HEK293T (cell line): ENCODE results near the gene EVA1A.

ENCODE experiments used
- CTCF ChIA-PET: fragments of 350-600 bp; formaldehyde crosslinking; extraction: SDS; loops from one replicate; lab custom pipeline; 2021; ENCODE audit warnings: antibody characterized with exemption, inconsistent platforms; lab: Yijun Ruan, JAX
- POLR2A ChIA-PET: fragments of 350-600 bp; formaldehyde crosslinking; extraction: SDS; loops from one replicate; lab custom pipeline; 2020; ENCODE audit warnings: antibody characterized with exemption, inconsistent platforms; lab: Yijun Ruan, JAX
- DNase-seq: peaks from one replicate; pipeline ENCODE4 v3.0.0; 2012; ENCODE audit warnings: mixed read lengths; ENCODE audit errors: extremely low spot score
- ARNT ChIP-seq: fragments of 450-650 bp; IDR thresholded peaks from 2 replicates; pipeline ENCODE4 v1.6.1; 2017; ENCODE audit warnings: mild to moderate bottlenecking
- BHLHE40 ChIP-seq: fragments of 450-650 bp; IDR thresholded peaks from 2 replicates; pipeline ENCODE4 v1.6.1; 2016; ENCODE audit warnings: mild to moderate bottlenecking, moderate library complexity, borderline replicate concordance
- CTBP1 ChIP-seq: fragments of 450-650 bp; IDR thresholded peaks from 2 replicates; pipeline ENCODE4 v1.6.1; 2016; ENCODE audit warnings: borderline replicate concordance
- ELF4 ChIP-seq: fragments of 450-650 bp; IDR thresholded peaks from 2 replicates; pipeline ENCODE4 v1.6.1; 2017; ENCODE audit warnings: antibody characterized with exemption
- FOXA1 ChIP-seq: fragments of 450-650 bp; IDR thresholded peaks from 2 replicates; pipeline ENCODE4 v1.6.1; 2016; ENCODE audit warnings: mild to moderate bottlenecking
- FOXK2 ChIP-seq: fragments of 450-650 bp; IDR thresholded peaks from 2 replicates; pipeline ENCODE4 v1.6.1; 2016; ENCODE audit warnings: mild to moderate bottlenecking
- FOXM1 ChIP-seq: fragments of 450-650 bp; IDR thresholded peaks from 2 replicates; pipeline ENCODE4 v1.6.1; 2017; ENCODE audit warnings: mild to moderate bottlenecking, borderline replicate concordance
- HDGF ChIP-seq: fragments of 450-650 bp; IDR thresholded peaks from 2 replicates; pipeline ENCODE4 v1.6.1; 2017; ENCODE audit warnings: antibody characterized with exemption, borderline replicate concordance
- L3MBTL2 ChIP-seq: fragments of 450-650 bp; conservative IDR thresholded peaks from 2 replicates; pipeline ENCODE4 v1.6.1; 2016; ENCODE audit warnings: mild to moderate bottlenecking
- LEF1 ChIP-seq: fragments of 450-650 bp; IDR thresholded peaks from 2 replicates; pipeline ENCODE4 v1.6.1; 2017; ENCODE audit warnings: mild to moderate bottlenecking, borderline replicate concordance
- NFRKB ChIP-seq: fragments of 450-650 bp; IDR thresholded peaks from 2 replicates; pipeline ENCODE4 v1.6.1; 2016; ENCODE audit warnings: mild to moderate bottlenecking, moderate library complexity
- SP1 ChIP-seq: fragments of 450-650 bp; IDR thresholded peaks from 2 replicates; pipeline ENCODE4 v1.6.1; 2017
- SUZ12 ChIP-seq: fragments of 450-650 bp; IDR thresholded peaks from 2 replicates; pipeline ENCODE4 v1.6.1; 2016; ENCODE audit warnings: mild to moderate bottlenecking
- TARDBP ChIP-seq: fragments of 450-650 bp; IDR thresholded peaks from 2 replicates; pipeline ENCODE4 v1.6.1; 2016
- ZNF384 ChIP-seq: fragments of 450-650 bp; IDR thresholded peaks from 2 replicates; pipeline ENCODE4 v1.6.1; 2016
- TF ChIP-seq, protein P1 (sequence below): fragments of 450-650 bp; IDR thresholded peaks from 2 replicates; pipeline ENCODE4 v1.6.1; 2016

EVA1A gene

DNA sequence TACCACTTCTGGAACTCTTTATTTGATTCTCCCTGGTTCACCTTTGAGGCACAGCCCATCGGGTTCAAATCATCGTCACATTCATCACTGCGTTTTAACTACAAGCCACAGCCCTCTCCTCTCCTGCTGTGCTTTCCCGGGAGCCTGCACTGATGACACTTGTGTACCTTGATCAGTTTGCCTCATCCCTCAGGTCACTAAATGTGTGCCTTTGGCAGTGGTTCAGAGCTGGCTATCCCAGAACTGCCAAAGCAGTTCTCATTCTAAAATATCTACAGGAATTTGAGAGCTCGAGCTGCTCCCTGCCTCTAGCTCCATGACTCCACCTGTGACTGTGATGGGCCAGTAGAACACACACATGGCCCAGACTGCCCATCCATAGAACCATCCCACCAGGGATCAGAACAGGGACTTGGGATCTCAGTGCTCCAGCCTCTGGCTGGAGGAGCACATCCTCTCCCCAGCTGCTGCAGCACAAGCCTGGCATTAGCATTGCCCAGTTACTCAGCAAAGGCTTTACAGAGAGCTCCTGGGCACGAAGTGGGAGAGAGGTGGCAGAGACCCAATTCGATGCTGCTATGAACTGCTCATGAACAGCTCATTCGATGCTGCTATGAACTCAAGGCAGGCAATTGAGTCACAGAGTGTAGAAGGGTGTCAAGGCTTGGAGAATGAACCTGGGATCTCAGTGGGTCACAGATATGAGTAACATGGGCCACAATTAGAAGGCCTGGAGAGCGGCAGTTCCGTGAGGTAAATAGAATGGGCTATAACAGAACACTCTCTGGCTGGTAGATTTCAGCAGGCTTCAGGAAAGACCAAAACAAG is 41.9 kb downstream of the EVA1A start:
- ChIA-PET CTCF (no interaction called here), POLR2A (no interaction called here)
- TF ChIP-seq SP1 = no peak
- no peak for TF ChIP-seq BHLHE40
- no peak for DNase-seq

DNA sequence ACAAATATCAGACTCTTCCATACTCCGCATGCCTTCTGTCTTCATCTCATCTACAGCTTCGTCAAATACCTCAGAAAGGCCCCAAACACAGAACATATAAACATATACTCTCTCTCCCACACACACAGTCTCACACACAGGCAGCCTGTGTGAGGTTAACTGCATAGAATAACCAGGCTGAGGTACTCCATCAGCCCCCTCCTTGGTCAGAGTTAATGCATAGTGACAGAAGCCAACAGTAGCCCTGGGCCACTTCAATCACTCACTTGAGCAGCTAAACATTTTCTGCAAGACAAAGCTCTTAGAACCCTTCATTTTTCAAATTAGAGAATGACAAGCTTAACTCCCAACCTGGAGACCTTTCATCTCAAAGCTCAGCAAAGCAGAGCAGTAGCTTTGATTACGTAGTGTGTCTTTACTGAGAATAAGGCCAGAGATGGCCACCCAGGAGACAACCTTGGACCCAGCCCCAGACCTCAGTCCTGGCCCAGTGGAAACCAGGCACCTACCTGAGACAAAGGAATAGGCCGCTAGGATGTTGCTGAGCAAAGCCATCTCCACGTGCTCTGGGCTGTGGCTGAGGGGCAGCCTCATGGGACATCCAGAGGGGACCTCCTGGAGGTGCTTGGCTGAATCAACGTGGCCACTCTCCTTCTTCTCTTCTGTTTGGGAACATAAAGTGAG is 43.0 kb downstream of the EVA1A start:
- TF ChIP-seq TARDBP = no peak
- TF ChIP-seq FOXA1 = no peak
- DNase-seq = no peak
- ChIA-PET CTCF (interaction anchor here (0.6 kb wide), 1 partner anchor 38 kb away, joined by 3 read pairs; no protein-coding TSS in a partner anchor), POLR2A (no interaction called here)

DNA sequence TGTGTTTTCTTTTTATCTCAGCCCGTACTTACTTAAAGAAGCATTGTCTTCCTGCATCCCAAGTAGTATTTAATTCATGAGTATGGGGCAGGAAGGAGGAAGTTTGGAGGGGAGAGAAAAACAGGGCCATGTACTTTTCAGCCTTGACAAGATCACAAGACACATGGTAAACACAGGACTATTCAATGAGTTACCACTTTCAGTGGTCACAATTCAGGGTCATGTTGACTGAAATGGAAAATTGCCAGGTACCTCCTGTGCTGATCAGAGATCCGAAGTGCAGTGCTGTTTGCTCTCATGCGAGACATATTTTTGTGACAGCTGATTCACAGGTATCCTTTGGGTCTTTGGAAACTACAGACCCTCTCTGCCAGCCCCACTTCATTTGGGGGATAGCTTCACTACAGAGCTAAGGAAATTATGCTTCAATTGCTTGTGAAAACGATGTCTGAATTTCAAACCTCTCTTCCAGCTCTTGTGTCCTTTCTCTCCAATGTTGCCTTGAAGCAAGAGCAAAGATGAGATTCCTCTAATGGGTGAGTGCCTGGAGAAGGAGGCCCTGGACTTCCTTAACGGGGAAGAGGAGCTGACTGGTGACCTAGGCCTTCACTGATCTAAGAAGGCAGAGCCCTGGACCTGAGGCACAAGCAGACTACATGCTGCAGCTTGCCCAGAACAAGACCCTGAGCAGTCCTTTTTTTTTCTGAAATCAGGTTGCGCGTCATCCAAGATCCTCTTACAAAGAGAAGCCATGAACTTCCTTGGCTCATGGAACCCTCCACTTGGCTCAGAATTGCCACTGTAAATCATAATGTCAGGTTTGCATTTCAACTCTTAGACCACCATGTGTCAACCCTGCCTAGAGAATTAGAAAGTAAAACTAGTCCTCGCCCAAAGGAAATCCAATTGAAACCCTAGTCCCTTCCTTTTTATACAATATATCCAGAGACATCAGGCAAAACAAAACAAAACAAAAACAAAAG is 44.1 kb downstream of the EVA1A start:
- no peak for DNase-seq
- ChIA-PET CTCF (no interaction called here), POLR2A (no interaction called here)
- TF ChIP-seq ZNF384 = no peak
- no peak for TF ChIP-seq ARNT
- no peak for TF ChIP-seq FOXA1
- TF ChIP-seq ELF4 = no peak
- TF ChIP-seq BHLHE40 = no peak
- no peak for TF ChIP-seq SUZ12
- TF ChIP-seq FOXM1 = no peak
- TF ChIP-seq HDGF = no peak
- no peak for TF ChIP-seq LEF1
- TF ChIP-seq TARDBP = no peak
- no peak for TF ChIP-seq FOXK2
- TF ChIP-seq L3MBTL2 = no peak

DNA sequence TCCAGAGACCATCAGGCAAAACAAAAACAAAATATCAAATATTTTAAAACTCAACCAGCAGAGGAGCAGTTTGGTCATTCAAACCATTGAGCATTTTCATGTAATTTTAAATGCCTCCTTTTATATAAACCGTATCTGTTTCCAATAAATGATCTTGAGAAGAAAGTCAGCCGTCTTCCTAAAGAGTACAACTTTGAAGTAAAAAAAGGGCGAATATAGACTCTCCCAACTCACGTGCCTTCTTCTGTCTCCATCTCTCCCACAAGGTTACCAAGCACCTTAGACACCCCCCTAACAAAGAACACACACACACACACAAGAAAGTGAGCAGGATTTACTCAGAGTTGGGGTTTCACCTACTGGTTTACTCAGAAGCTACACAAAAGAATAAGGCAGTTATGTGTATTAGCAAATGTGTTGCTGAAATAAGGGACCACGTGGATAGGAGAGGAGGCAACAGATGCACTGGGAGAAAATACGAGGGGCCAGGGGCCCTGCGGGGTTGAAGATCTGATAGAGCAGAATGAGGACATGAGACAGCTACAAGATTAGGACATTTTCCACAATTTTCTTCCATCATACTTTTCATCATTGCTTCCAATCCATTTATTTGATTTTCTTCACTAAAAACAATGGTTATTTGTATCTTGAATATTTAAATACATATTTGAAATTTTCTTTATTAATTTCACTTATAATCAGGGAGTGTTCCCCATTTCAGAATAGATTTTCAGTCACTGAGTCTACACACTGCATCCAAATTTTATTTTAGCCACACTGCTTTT is 45.0 kb downstream of the EVA1A start:
- no peak for DNase-seq

DNA sequence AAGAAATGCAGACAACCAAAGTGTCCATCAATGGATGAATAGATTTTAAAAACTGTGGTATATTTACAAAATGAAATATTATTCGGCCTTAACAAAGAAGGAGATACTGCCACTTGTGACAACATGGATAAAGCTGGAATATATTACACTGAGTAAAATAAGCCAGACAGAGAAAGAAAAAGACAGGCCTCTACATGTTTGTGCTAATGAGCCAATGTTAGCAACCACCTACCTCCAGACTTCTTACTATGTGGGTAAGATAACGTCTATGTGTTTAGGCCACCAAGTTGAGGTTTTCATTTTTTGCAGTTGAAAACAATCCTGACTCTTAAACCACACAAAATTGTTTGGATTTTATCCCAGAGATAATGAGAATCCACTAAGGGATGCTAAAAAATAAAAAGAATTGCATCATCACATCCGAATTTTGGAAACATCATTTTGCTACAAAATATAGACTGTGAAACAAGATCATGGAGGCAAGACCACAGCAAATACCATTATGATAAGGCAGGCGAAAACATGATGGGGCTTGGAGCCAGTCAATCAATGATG is 47.0 kb downstream of the EVA1A start:
- no peak for DNase-seq
- ChIA-PET CTCF (no interaction called here), POLR2A (no interaction called here)
- TF ChIP-seq ZNF384 (no peak), BHLHE40 (no peak), FOXK2 (no peak), FOXA1 (no peak), HDGF (no peak), CTBP1 (no peak), FOXM1 (no peak), L3MBTL2 (no peak), SP1 (no peak), SUZ12 (no peak), ELF4 (no peak), LEF1 (no peak)

More for the DNA sequence above, 45.0 kb downstream of the EVA1A start:
- ChIA-PET CTCF (no interaction called here), POLR2A (no interaction called here)
- TF ChIP-seq CTBP1 (no peak), SP1 (no peak), ARNT (no peak), BHLHE40 (no peak), FOXA1 (no peak), FOXM1 (no peak), L3MBTL2 (no peak), SUZ12 (no peak), FOXK2 (no peak), NFRKB (no peak), ZNF384 (no peak), LEF1 (no peak)
- TF ChIP-seq, protein P1, sequence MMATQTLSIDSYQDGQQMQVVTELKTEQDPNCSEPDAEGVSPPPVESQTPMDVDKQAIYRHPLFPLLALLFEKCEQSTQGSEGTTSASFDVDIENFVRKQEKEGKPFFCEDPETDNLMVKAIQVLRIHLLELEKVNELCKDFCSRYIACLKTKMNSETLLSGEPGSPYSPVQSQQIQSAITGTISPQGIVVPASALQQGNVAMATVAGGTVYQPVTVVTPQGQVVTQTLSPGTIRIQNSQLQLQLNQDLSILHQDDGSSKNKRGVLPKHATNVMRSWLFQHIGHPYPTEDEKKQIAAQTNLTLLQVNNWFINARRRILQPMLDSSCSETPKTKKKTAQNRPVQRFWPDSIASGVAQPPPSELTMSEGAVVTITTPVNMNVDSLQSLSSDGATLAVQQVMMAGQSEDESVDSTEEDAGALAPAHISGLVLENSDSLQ = no peak
